NCI-H2081 treated with DMSO at 0.1 percent for 48 hours (cell line): Measurements from ENCODE around the gene DYNLT1.

Source experiments
- DNase-seq: peaks from one replicate; lab custom pipeline; 2025; lab: John Stamatoyannopoulos, UW

The DYNLT1 gene

GRCh38 chr6:158596861-158597260 is 47.7 kb downstream of the DYNLT1 start:
- DNase-seq, result no peak

GRCh38 chr6:158595223-158595622 is 49.3 kb downstream of the DYNLT1 start:
- DNase-seq, result no peak

GRCh38 chr6:158593670-158594069 is 50.9 kb downstream of the DYNLT1 start:
- no peak for DNase-seq

- no peak for DNase-seq
These were observed 52.7 kb downstream of the DYNLT1 start for GRCh38 chr6:158591810-158592209.

GRCh38 chr6:158591134-158591809 is 53.3 kb downstream of the DYNLT1 start:
- no peak for DNase-seq

- no peak for DNase-seq
These were observed 55.2 kb downstream of the DYNLT1 start for GRCh38 chr6:158589366-158589765.

GRCh38 chr6:158586652-158587051 is 57.9 kb downstream of the DYNLT1 start:
- DNase-seq, result no peak
